Subcutaneous adipose tissue (tissue), 4 donors: ENCODE results near the gene ELOA2. TPM values are rescaled to one million over a fixed set of nuclear protein-coding genes. Genes with fewer than 3 reads are reported as not detected.

Experiments used
- CTCF ChIP-seq: fragments of 450-650 bp; IDR thresholded peaks from one replicate; pipeline ENCODE4 v1.5.1; 2016; ENCODE audit warnings: low read depth, mild to moderate bottlenecking, control low read depth, antibody characterized with exemption, moderate library complexity
- total RNA-seq, 4 donors: library from RNA; depleted of rRNA; stranded (reverse); fragments of >200 nt; gene quantifications; one replicate each; pipeline ENCODE4 v1.1.0, GENCODE V29; 2016

The ELOA2 gene
- total RNA-seq, 4 donors from 2014 or later, result not detected

GRCh38 chr18:47063096-47063495, 27.7 kb upstream of the ELOA2 start:
- no peak for TF ChIP-seq CTCF

GRCh38 chr18:47062471-47062870, 27.1 kb upstream of the ELOA2 start:
- TF ChIP-seq CTCF, result no peak

GRCh38 chr18:47054369-47054768, 18.9 kb upstream of the ELOA2 start:
- no peak for TF ChIP-seq CTCF

GRCh38 chr18:47050468-47050867, 15.0 kb upstream of the ELOA2 start:
- TF ChIP-seq CTCF, result no peak

- no peak for TF ChIP-seq CTCF
These were observed 5.6 kb upstream of the ELOA2 start for GRCh38 chr18:47040982-47041381.

- TF ChIP-seq CTCF, result no peak
These were observed 1.6 kb upstream of the ELOA2 start for GRCh38 chr18:47036927-47037578.

- no peak for TF ChIP-seq CTCF
These were observed 965 bp upstream of the ELOA2 start for GRCh38 chr18:47036298-47036874.
